GM18909 (cell line): ENCODE measurements around the gene TMSB15C.
"Not testable (repeated sequence)": the region's sequence is repeated elsewhere in the genome, so short reads cannot be mapped to it uniquely, and the experiment has no call there.

ENCODE experiments used
- ATAC-seq: cut with Tn5 transposase; IDR thresholded peaks from one replicate; pipeline ENCODE4 v1.9.1; 2021; ENCODE audit warnings: mild to moderate bottlenecking; ENCODE audit not compliant: unreplicated experiment, poor library complexity

The TMSB15C gene

GRCh38 chrX:104054956-104055355 is 21.1 kb downstream of the TMSB15C start:
- not testable (repeated sequence) for ATAC-seq

GRCh38 chrX:104047171-104047570 is 28.9 kb downstream of the TMSB15C start:
- ATAC-seq: no peak

- ATAC-seq: no peak
Observed at GRCh38 chrX:104045642-104046041, 30.4 kb downstream of the TMSB15C start.

- no peak for ATAC-seq
Observed at GRCh38 chrX:104041003-104041402, 35.0 kb downstream of the TMSB15C start.

- ATAC-seq: no peak
Observed at GRCh38 chrX:104039689-104040505, 36.1 kb downstream of the TMSB15C start, which contains the start of gene H2BW2. Gene H2BW2 (plus strand): TSS chrX:104039956. CDS start chrX:104039995, 39 bp downstream.
